HepG2 (cell line): Measurements from ENCODE around the gene SUCLG2. TPM values are rescaled to one million over a fixed set of nuclear protein-coding genes. Genes with fewer than 3 reads are reported as not detected.

Source experiments
- ATAC-seq: fragments of 200-7000 bp; cut with Tn5 transposase; 3 replicates; pipeline ENCODE4 v1.9.1; 2020; ENCODE audit warnings: mild to moderate bottlenecking, moderate library complexity
- BruUV-seq: library from RNA; stranded (reverse); fragments of 400-500 nt; replicated peaks from 2 replicates; lab custom pipeline; 2021; lab: Mats Ljungman, UMichigan
- CTCF ChIA-PET: fragments of 300-600 bp; formaldehyde crosslinking; extraction: SDS; loops from one replicate; lab custom pipeline; 2021; ENCODE audit warnings: low total read pairs, inconsistent platforms, low intra/inter-chr PET ratio; lab: Yijun Ruan, JAX
- POLR2A ChIA-PET: fragments of 350-600 bp; sonication (Branson Sonifier 250); formaldehyde crosslinking; loops from one replicate; lab custom pipeline; 2020; ENCODE audit warnings: antibody characterized with exemption, inconsistent platforms; lab: Yijun Ruan, JAX
- DNase-seq: peaks from one replicate; pipeline ENCODE4 v3.0.0-alpha.2; 2015; ENCODE audit warnings: low spot score
- FAIRE-seq: peaks from 3 replicates; lab custom pipeline; 2011; peaks lifted over from hg19 to GRCh38; lab: Jason Lieb, UNC
- H2AFZ ChIP-seq: one replicate; pipeline ENCODE4 v1.6.1; 2011; ENCODE audit warnings: low read length, inconsistent platforms
- H3K27ac ChIP-seq: fragments of 300-600 bp; 3 replicates; pipeline ENCODE4 v1.8.0; 2011; ENCODE audit warnings: mixed run types, mild to moderate bottlenecking, mixed read lengths, low read length, inconsistent platforms; ENCODE audit not compliant: insufficient read depth; ENCODE audit errors: extremely low read length
- H3K27me3 ChIP-seq, 2 experiments: fragments of 200-600 bp in 1 of 2; 2 replicates in 1 of 2; 3 replicates in 1 of 2; pipeline versions ENCODE4 v1.6.0 to v1.8.0; 2011; ENCODE audit warnings: low read length in 2 of 2, mild to moderate bottlenecking in 2 of 2, moderate library complexity in 2 of 2, inconsistent platforms in 1 of 2; ENCODE audit not compliant: insufficient read depth in 2 of 2, control insufficient read depth in 1 of 2
- H3K36me3 ChIP-seq, 2 experiments: fragments of 200-600 bp in 1 of 2; replicated peaks in 1 of 2; 2 replicates in 1 of 2; 3 replicates in 1 of 2; pipeline versions ENCODE4 v1.5.1 to v1.8.0; 2011; ENCODE audit warnings: low read length in 2 of 2, inconsistent platforms in 1 of 2; ENCODE audit not compliant: insufficient read depth in 2 of 2, control insufficient read depth in 1 of 2
- H3K4me1 ChIP-seq: 2 replicates; pipeline ENCODE4 v1.5.1; 2012; ENCODE audit warnings: low read length, inconsistent platforms; ENCODE audit not compliant: insufficient read depth
- H3K4me2 ChIP-seq: 2 replicates; pipeline ENCODE4 v1.6.0; 2011; ENCODE audit warnings: low read depth, low read length, inconsistent platforms
- H3K4me3 ChIP-seq, 3 experiments: fragments of 200-600 bp in 1 of 3; sonication (generic), shearing (Covaris generic) in 1 of 3; replicated peaks in 1 of 3; 2 replicates each; pipeline ENCODE4 v1.5.1; 2011 to 2016; ENCODE audit warnings: low read length in 3 of 3, inconsistent platforms in 2 of 3, low read depth in 2 of 3, mild to moderate bottlenecking in 2 of 3, control low read depth in 1 of 3, mixed read lengths in 1 of 3; ENCODE audit not compliant: insufficient read depth in 1 of 3
- H3K79me2 ChIP-seq: one replicate; pipeline ENCODE4 v1.6.1; 2011; ENCODE audit warnings: low read length, inconsistent platforms; ENCODE audit not compliant: insufficient read depth
- H3K9ac ChIP-seq: 2 replicates; pipeline ENCODE4 v1.6.0; 2011; ENCODE audit warnings: mild to moderate bottlenecking, low read depth, low read length, inconsistent platforms; ENCODE audit not compliant: insufficient read depth
- H3K9me3 ChIP-seq: 2 replicates; pipeline ENCODE4 v1.5.1; 2012; ENCODE audit warnings: mild to moderate bottlenecking, low read length
- H4K20me1 ChIP-seq: 2 replicates; pipeline ENCODE4 v1.6.0; 2011; ENCODE audit warnings: inconsistent platforms, mild to moderate bottlenecking, low read length, moderate library complexity; ENCODE audit not compliant: insufficient read depth
- EHMT2 ChIP-seq: fragments of 200-600 bp; sonication (generic); IDR thresholded peaks from 2 replicates; pipeline ENCODE4 v1.7.0; 2017; ENCODE audit warnings: antibody characterized with exemption, low read depth, low read length, borderline replicate concordance
- EP300 ChIP-seq, 3 experiments: sonication (generic) in 1 of 3; formaldehyde crosslinking in 1 of 3; IDR thresholded peaks; 2 replicates each; pipeline versions ENCODE4 v1.5.1 to v1.6.1; 2011 to 2020; ENCODE audit warnings: low read depth in 2 of 3, low read length in 2 of 3, borderline replicate concordance in 1 of 3, improper control_type of control experiment in 1 of 3, mild to moderate bottlenecking in 1 of 3, missing genetic modification reagents in 1 of 3, moderate library complexity in 1 of 3
- HNF4A ChIP-seq: sonication (generic); formaldehyde crosslinking; IDR thresholded peaks from 2 replicates; pipeline ENCODE4 v1.4.0; 2020; ENCODE audit warnings: missing genetic modification reagents
- HNF4G ChIP-seq, 2 experiments: sonication (generic) in 1 of 2; formaldehyde crosslinking in 1 of 2; IDR thresholded peaks; 2 replicates each; pipeline versions ENCODE4 v1.4.0 to v1.6.1; 2011 to 2020; ENCODE audit warnings: borderline replicate concordance in 2 of 2, low read depth in 2 of 2, mild to moderate bottlenecking in 2 of 2, low read length in 1 of 2, missing genetic modification reagents in 1 of 2, moderate library complexity in 1 of 2
- HNRNPLL ChIP-seq: fragments of 200-400 bp; formaldehyde crosslinking; IDR thresholded peaks from 2 replicates; pipeline ENCODE4 v1.6.1; 2017; ENCODE audit warnings: mild to moderate bottlenecking, low read depth, low read length; ENCODE audit not compliant: poor library complexity, severe bottlenecking
- HOXA5 ChIP-seq: sonication (generic); formaldehyde crosslinking; IDR thresholded peaks from 2 replicates; pipeline ENCODE4 v1.4.0; 2020; ENCODE audit warnings: missing genetic modification reagents
- HOXA7 ChIP-seq: sonication (generic); formaldehyde crosslinking; IDR thresholded peaks from 2 replicates; pipeline ENCODE4 v1.8.1; 2022; ENCODE audit warnings: mild to moderate bottlenecking, missing genetic modification reagents, moderate library complexity
- NFE2L1 ChIP-seq: sonication (generic); formaldehyde crosslinking; IDR thresholded peaks from 2 replicates; pipeline ENCODE4 v1.4.0; 2020; ENCODE audit warnings: missing genetic modification reagents, mild to moderate bottlenecking, borderline replicate concordance
- POGZ ChIP-seq: sonication (generic); formaldehyde crosslinking; IDR thresholded peaks from 2 replicates; pipeline ENCODE4 v1.4.0; 2020; ENCODE audit warnings: mild to moderate bottlenecking, missing genetic modification reagents
- SCMH1 ChIP-seq: sonication (generic); formaldehyde crosslinking; IDR thresholded peaks from 2 replicates; pipeline ENCODE4 v1.9.0; 2021; ENCODE audit warnings: missing genetic modification reagents, mild to moderate bottlenecking, borderline replicate concordance
- SIX1 ChIP-seq: sonication (generic); formaldehyde crosslinking; IDR thresholded peaks from 2 replicates; pipeline ENCODE4 v1.4.0; 2020; ENCODE audit warnings: missing genetic modification reagents, borderline replicate concordance
- SOX13 ChIP-seq, 3 experiments: fragments of 450-650 bp in 1 of 3; sonication (generic) in 1 of 3; formaldehyde crosslinking in 1 of 3; IDR thresholded peaks in 2 of 3; conservative IDR thresholded peaks in 1 of 3; 2 replicates each; pipeline versions ENCODE4 v1.5.0 to v1.6.1; 2016 to 2020; ENCODE audit warnings: antibody characterized with exemption in 1 of 3, mild to moderate bottlenecking in 1 of 3, missing compliant biosample characterization in 1 of 3, missing genetic modification reagents in 1 of 3, moderate library complexity in 1 of 3
- SOX6 ChIP-seq, 2 experiments: fragments of 450-650 bp in 1 of 2; sonication (generic) in 1 of 2; formaldehyde crosslinking in 1 of 2; IDR thresholded peaks; 2 replicates each; pipeline versions ENCODE4 v1.4.0 to v1.6.1; 2017 to 2020; ENCODE audit warnings: antibody characterized with exemption in 1 of 2, mild to moderate bottlenecking in 1 of 2, missing genetic modification reagents in 1 of 2
- YY1 ChIP-seq: IDR thresholded peaks from 2 replicates; pipeline ENCODE4 v1.6.1; 2011; ENCODE audit warnings: low read length, low read depth, moderate library complexity, mild to moderate bottlenecking; ENCODE audit not compliant: insufficient read depth, insufficient replicate concordance
- ZFP36 ChIP-seq: fragments of 150-350 bp; IDR thresholded peaks from 2 replicates; pipeline ENCODE4 v1.6.1; 2018; ENCODE audit warnings: borderline replicate concordance, low read length, low read depth; ENCODE audit not compliant: partially characterized antibody
- ZNF33A ChIP-seq: sonication (generic); formaldehyde crosslinking; IDR thresholded peaks from 2 replicates; pipeline ENCODE4 v1.5.1; 2020; ENCODE audit warnings: missing genetic modification reagents, mild to moderate bottlenecking, moderate library complexity, borderline replicate concordance
- ZNF644 ChIP-seq: IDR thresholded peaks from 2 replicates; pipeline ENCODE4 v1.6.1; 2016; ENCODE audit warnings: low read depth
- ZNF777 ChIP-seq: sonication (generic); formaldehyde crosslinking; IDR thresholded peaks from 2 replicates; pipeline ENCODE4 v1.4.0; 2020; ENCODE audit warnings: missing genetic modification reagents
- ZNF788 ChIP-seq: sonication (generic); formaldehyde crosslinking; IDR thresholded peaks from 2 replicates; pipeline ENCODE4 v1.5.0; 2020; ENCODE audit warnings: mild to moderate bottlenecking, missing genetic modification reagents, borderline replicate concordance
- ZNF792 ChIP-seq: IDR thresholded peaks from 2 replicates; pipeline ENCODE4 v1.6.1; 2016
- ZNF891 ChIP-seq: sonication (generic); formaldehyde crosslinking; IDR thresholded peaks from 2 replicates; pipeline ENCODE4 v1.5.0; 2020; ENCODE audit warnings: mild to moderate bottlenecking, missing genetic modification reagents
- ZSCAN29 ChIP-seq: sonication (generic); formaldehyde crosslinking; conservative IDR thresholded peaks from 2 replicates; pipeline ENCODE4 v1.4.0; 2020; ENCODE audit warnings: mild to moderate bottlenecking, missing genetic modification reagents
- WGBS: methylation state at CpG from one replicate; pipeline ENCODE4 v1.1.6; 2017; ENCODE audit warnings: low lambda C conversion rate; 5-methylcytosine and 5-hydroxymethylcytosine counted together
- in situ Hi-C: cut with HindIII; loops from 2 replicates; pipeline ENCODE4 v1.10.0; 2017; ENCODE audit warnings: low pct_unique_long_range_greater_than_20kb; ENCODE audit not compliant: extremely low pct_ligation_motif_present
- intact Hi-C: fragments of 100-400 bp; cut with micrococcal nuclease; formaldehyde crosslinking; loops from one replicate; pipeline ENCODE4 v1.10.0; 2022; ENCODE audit not compliant: unreplicated experiment
- polyA plus RNA-seq, 8 experiments: library from polyadenylated mRNA; depleted of rRNA in 3 of 8; stranded (reverse) in 7 of 8; unstranded in 1 of 8; fragments of >200 nt; fragmentation: Illumina TruSeq in 4 of 8; extraction: Trizol in 4 of 8; gene quantifications; 2 replicates each; pipeline versions ENCODE4 v1.2.1 to v1.2.3, GENCODE V29; 2011 to 2016; ENCODE audit warnings: low read depth in 4 of 8, missing spikeins in 1 of 8, mixed read lengths in 1 of 8; ENCODE audit not compliant: insufficient read depth in 1 of 8
- total RNA-seq, 5 experiments: library from RNA; depleted of rRNA; stranded (reverse); fragments of >200 nt; fragmentation: Illumina TruSeq; extraction: Trizol; gene quantifications; 2 replicates each; pipeline ENCODE4 v1.2.3, GENCODE V29; 2016; ENCODE audit warnings: low read depth in 1 of 5
- TF ChIP-seq, protein P1 (sequence below): sonication (generic); formaldehyde crosslinking; IDR thresholded peaks from 2 replicates; pipeline ENCODE4 v1.5.1; 2020; ENCODE audit warnings: missing genetic modification reagents, mild to moderate bottlenecking, borderline replicate concordance

SUCLG2 gene
- total and polyA plus RNA-seq, 2 of the 13 experiments (the other 11 are each of a cell fraction or from before 2014, with no cell fraction given): 21.4 to 64.9 TPM

GRCh38 chr3:67569324-67569723 lies 85.1 kb downstream of the SUCLG2 start:
- DNase-seq: peak; percentile 33
- intact Hi-C loops: no loop called here
- H3K9me3 ChIP-seq: peaks cover 11% of the 10 kb centered on the region; the same call in 1 of the 2 replicates
- H3K9ac ChIP-seq: no peak overlapping the region
- H3K27ac ChIP-seq: no peak overlapping the region
- no TSS peak for BruUV-seq
- no peak for ATAC-seq
- peaks cover 0 to 6% of the 10 kb centered on the region in 2 experiments; a peak in 2 of 5 replicates for H3K36me3 ChIP-seq
- H3K27me3 ChIP-seq: no peaks in the 10 kb centered on the region
- ChIA-PET CTCF (no interaction called here), POLR2A (no interaction called here)
- H3K4me3 ChIP-seq: no peak overlapping the region
- FAIRE-seq: no peak
- no peaks in the 10 kb centered on the region for H3K79me2 ChIP-seq
- in situ Hi-C loops: no loop called here
- 63% methylated on average over 3 of the region's 3 CpGs for WGBS
- peaks cover 23% of the 10 kb centered on the region for H3K4me1 ChIP-seq
- H4K20me1 ChIP-seq: no peaks in the 10 kb centered on the region
- H2AFZ ChIP-seq: no peak overlapping the region
- peak overlapping the region; percentile 15; the same call in 1 of the 2 replicates for H3K4me2 ChIP-seq
- TF ChIP-seq SIX1 (CRISPR knock-in tag) (no peak), ZNF777 (CRISPR knock-in tag) (no peak), ZNF792 (CRISPR knock-in tag) (no peak), ZNF891 (CRISPR knock-in tag) (no peak), POGZ (CRISPR knock-in tag) (peak; percentile 33; the same call in 1 of the 2 replicates), EHMT2 (peak; percentile 69; the same call in 1 of the 2 replicates), NFE2L1 (CRISPR knock-in tag) (no peak), SCMH1 (no peak), ZNF788 (no peak), SOX13 (IDR thresholded peaks at IDR 0.05) (no peak), SOX13 (CRISPR knock-in tag; conservative IDR thresholded peaks at IDR 0.05 in 1 of 2, IDR thresholded peaks at IDR 0.05 in 1 of 2) (peak in 1 of 2 experiments; percentile 65; a peak in 2 of 4 replicates), HOXA7 (no peak), ZNF644 (CRISPR knock-in tag) (peak; percentile 83), YY1 (peak; percentile 8), ZSCAN29 (no peak), HNRNPLL (no peak), ZNF33A (CRISPR knock-in tag) (no peak), EP300 (IDR thresholded peaks at IDR 0.05; ENCODE audit: low read depth in 2 of 2, low read length in 2 of 2) (peak in 1 of 2 experiments; percentile 22; a peak in 1 of 4 replicates), EP300 (CRISPR knock-in tag; IDR thresholded peaks at IDR 0.05; ENCODE audit: borderline replicate concordance) (no peak), HNF4G (IDR thresholded peaks at IDR 0.05; ENCODE audit: borderline replicate concordance, low read depth, low read length) (peak; percentile 48), HNF4G (CRISPR knock-in tag; IDR thresholded peaks at IDR 0.05; ENCODE audit: borderline replicate concordance, low read depth) (no peak), SOX6 (IDR thresholded peaks at IDR 0.05) (no peak), SOX6 (CRISPR knock-in tag; IDR thresholded peaks at IDR 0.05) (peak; percentile 57), HNF4A (CRISPR knock-in tag) (peak; percentile 72), ZFP36 (no peak), HOXA5 (no peak)
- TF ChIP-seq, protein P1, sequence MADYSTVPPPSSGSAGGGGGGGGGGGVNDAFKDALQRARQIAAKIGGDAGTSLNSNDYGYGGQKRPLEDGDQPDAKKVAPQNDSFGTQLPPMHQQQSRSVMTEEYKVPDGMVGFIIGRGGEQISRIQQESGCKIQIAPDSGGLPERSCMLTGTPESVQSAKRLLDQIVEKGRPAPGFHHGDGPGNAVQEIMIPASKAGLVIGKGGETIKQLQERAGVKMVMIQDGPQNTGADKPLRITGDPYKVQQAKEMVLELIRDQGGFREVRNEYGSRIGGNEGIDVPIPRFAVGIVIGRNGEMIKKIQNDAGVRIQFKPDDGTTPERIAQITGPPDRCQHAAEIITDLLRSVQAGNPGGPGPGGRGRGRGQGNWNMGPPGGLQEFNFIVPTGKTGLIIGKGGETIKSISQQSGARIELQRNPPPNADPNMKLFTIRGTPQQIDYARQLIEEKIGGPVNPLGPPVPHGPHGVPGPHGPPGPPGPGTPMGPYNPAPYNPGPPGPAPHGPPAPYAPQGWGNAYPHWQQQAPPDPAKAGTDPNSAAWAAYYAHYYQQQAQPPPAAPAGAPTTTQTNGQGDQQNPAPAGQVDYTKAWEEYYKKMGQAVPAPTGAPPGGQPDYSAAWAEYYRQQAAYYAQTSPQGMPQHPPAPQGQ (CRISPR knock-in tag): no peak
